NCI-H1092 (cell line): Measurements from ENCODE around the gene TRPM2.
A peak's percentile ranks its signal among the peaks of the same experiment; 100 is the strongest.
"Not testable (repeated sequence)": the region's sequence is repeated elsewhere in the genome, so short reads cannot be mapped to it uniquely, and the experiment has no call there.

Source experiments
- DNase-seq: peaks from one replicate; lab custom pipeline; 2025; lab: John Stamatoyannopoulos, UW

TRPM2 gene

DNA sequence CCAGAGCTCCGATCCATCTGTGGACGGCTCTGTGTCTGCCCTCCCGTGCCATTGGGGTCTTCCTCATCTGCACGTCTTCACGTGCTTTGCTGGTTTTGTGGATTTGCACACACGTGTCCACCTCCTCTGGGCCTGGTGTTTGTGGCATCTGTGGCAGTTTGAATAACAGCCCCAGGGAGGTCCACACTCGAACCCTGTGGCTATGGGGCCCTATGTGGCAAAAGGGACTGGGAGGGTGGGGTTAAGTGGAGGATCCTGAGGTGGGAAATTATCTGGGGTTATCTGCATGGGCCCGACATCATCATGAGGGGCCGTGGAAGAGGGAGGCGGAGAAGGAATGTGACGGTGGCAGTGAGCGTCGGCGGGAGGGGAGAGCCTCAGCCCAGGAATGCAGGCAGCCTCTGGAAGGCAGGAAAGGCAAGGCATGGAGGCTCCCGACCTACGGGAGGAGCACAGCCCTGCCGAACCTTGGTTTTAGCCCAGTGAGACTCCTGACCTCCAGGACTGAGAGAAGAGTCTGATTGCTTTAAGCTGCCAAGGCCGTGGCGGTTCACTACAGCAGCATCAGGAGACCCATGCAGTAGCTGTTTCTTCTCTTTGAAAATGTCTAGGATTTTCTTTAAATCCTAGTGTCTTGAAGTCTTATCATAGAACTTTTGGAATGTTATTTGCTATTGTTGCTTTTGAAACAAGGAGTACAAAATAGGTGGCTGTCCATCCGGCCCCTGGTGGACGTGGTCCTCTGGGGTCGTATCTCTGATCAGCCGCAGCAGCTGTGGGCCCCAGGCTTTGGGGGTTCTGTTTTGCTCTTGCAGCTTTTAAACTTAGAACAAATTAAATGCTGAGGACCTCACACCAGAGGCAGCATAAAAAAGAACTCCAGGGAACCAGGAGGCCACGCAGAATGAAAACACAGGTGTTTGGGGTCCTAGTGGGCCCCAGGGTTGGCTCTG lies 61.9 kb downstream of the TRPM2 start:
- no peak for DNase-seq

DNA sequence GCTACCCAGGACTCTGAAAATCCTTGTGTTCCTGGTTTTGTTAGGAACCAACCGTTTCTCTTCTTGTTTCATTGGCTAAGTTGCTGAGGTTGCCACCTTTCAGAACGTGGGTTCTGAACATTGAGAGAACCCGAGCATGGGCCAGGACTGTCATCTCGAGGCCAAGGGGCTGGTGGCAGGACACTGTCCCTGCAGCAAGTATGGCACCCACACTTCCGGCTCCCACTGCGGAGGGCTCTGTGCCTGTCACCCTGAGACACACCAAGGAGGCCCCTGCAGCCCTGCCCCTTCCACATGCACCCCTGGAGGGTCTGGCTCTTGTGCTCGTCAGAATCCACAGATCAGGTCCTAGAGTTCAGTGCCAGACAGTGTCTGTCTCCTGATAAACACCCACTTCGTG lies 62.8 kb downstream of the TRPM2 start:
- no peak for DNase-seq

DNA sequence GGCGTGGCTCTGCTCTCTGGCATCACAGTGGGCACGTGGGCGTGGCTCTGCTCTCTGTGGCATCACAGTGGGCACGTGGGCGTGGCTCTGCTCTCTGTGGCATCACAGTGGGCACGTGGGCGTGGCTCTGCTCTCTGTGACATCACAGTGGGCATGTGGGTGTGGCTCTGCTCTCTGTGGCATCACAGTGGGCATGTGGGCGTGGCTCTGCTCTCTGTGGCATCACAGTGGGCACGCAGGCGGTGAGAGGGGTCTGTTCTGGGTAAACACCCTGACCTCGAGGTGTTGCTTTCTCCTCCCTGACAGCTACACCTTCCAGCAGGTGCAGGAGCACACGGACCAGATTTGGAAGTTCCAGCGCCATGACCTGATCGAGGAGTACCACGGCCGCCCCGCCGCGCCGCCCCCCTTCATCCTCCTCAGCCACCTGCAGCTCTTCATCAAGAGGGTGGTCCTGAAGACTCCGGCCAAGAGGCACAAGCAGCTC lies 64.2 kb downstream of the TRPM2 start:
- DNase-seq: not testable (repeated sequence)

DNA sequence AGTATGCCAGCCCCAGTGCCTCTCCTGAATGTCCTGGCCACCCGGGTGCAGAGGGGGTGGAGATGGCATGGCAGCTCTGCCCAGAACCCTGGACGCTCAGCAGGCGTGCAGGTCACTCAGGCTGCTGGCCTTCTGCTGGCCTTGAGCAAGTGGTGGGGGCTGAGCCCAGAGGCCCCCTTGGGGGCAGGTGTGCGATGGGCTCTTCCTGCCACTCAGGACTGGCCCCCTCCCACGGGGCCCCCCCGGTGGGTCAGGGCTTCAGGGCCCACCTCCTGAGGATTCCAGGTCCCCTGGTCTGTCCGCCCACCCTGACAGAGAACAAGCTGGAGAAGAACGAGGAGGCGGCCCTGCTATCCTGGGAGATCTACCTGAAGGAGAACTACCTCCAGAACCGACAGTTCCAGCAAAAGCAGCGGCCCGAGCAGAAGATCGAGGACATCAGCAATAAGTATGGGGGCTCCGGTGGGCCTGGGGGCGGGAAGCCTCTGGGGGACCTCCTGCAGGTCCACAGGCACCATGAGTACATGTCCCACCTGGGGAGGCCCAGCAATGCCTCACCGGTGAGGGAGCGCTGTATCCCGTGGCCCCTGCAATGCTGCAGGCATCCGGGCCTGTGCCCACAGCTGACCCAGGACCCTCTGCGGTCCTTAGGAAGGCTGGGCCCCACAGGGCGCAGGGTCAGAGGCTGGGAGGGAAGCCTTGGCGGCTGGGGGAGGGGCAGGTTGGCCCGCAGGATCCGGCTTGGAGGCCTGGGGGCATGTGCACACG lies 64.9 kb downstream of the TRPM2 start:
- DNase-seq: no peak

DNA sequence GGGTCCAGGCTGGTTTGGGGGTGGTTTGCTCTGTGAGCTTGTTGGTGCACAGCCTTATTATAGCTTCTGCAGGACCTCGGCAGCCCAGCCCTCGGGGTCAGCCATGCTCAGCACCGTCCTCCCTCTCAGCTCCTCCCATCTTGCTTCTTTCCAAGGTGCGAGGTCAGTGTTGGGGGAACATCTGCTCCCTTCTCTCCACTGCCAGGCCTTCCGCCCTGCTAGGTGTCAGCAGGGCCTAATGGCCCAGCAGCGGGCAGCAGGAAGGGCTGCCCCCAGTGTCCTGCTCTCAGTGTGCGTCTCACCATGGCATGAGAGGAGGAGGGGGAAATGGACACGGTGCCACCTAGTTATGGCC lies 65.4 kb downstream of the TRPM2 start:
- DNase-seq: no peak

DNA sequence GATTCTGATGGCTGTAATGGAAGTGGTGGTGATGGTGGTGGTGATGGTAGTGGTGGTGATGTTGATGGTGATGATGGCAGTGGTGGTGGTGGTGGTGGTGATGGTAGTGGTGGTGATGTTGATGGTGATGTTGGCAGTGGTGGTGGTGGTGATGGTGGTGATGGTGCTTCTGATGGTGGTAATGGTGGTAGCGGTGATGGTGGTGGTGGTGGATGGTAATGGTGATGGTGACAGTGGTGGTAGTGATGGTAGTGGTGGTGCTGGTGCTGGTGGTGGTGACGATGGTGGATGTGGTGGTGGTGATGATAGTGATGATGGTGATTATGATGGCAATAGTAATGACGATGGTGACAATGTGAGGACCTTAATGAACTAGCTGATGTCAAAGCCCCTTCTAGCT lies 66.3 kb downstream of the TRPM2 start:
- no peak for DNase-seq

DNA sequence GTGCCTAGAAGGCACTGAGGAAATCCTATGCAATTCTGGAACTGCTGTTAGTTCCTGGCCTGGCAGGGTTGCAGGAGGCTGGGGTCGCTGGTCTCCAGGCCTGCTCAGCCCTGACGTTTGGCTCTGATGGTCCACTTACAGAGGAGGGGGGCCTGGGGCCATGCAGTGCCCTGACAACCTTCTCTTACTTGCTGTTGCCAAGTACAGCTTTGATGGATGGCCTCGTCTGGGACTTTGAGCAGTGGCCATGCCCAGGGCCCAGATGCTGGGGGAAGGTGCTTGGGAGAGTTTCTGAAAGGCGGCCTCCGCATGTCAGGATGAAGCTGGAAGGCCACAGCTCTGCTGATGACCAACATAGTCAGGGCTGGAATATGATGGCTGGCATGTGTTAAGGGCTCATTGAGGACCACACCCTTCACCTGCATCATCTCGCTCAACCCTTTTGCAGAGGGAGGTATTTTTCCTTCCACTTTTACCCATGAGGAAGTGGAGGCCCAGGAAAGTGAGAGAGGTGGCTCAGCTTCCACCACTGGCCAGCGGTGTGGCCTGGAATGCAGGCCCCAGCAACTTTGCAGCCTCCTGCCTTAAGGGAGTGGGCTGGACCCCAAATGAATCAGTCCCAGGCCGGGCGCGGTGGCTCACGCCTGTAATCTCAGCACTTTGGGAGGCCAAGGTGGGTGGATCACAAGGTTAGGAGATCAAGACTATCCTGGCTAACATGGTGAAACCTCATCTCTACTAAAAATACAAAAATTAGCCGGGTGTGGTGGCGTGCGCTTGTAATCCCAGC lies 67.2 kb downstream of the TRPM2 start:
- DNase-seq: no peak

DNA sequence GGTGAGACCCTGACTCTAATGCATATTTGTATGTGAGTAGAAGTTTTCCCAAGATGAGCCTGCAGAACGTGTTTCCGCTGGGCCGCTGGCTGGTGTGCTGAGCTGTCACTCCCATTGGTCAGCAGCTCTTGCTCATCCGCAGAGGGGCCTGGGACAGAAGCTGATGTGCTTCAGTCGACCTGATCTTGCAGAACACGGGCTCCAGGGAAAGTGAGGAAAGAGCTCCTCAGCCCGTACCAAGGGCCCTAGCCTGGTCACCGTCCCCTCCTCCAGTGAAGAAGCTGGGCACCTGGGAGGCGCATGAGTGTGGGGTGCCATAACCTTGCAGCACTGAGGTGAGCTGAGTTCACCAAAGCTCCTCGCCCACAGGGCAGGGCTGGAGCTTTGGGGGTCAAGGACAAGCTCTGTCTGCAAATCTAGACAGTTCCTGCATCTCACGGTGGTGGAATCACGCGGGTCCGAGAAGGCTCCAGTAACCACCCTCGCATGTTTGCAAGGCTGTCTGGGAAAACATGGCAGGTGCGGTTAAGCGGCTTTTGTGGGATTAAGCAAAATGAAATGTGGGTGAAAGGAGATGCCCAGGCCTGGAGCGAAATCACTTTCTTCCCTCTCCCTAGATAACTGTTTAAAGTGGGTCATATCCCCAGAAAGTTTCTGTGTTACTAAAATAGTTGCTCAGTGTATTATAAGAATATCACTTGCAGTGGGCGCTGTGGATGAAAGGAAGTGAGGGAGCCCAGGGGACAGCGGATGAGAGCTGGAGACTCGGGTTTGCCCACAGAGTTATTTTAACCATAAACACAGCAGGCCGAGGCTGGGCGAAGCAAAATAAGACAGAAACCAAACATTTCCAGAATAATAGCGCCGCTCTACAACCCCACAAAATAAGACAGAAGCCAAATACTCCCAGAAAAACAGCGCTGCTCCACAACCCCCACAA lies 68.8 kb downstream of the TRPM2 start:
- DNase-seq: no peak

DNA sequence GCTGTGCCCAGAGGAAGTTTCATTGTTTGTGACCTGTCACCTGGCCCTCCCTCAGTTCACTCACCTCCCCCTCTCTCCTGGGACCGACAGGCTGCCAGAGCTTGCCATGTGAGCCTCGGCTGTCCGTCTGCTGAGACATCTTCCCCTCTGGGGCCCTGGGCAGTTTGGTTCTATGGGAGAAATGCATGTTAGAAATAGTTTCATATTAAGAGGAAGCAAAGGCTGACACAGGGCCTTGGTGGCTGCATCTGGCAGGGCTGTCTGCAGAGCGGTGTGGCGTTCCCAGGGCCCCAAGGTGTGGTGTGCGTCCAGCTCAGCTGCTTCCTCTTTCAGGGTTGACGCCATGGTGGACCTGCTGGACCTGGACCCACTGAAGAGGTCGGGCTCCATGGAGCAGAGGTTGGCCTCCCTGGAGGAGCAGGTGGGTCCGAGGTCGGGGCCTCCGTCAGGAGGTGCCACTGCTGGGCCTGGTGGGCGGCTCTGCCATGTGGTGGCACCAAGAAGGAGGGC lies 69.9 kb downstream of the TRPM2 start:
- no peak for DNase-seq

DNA sequence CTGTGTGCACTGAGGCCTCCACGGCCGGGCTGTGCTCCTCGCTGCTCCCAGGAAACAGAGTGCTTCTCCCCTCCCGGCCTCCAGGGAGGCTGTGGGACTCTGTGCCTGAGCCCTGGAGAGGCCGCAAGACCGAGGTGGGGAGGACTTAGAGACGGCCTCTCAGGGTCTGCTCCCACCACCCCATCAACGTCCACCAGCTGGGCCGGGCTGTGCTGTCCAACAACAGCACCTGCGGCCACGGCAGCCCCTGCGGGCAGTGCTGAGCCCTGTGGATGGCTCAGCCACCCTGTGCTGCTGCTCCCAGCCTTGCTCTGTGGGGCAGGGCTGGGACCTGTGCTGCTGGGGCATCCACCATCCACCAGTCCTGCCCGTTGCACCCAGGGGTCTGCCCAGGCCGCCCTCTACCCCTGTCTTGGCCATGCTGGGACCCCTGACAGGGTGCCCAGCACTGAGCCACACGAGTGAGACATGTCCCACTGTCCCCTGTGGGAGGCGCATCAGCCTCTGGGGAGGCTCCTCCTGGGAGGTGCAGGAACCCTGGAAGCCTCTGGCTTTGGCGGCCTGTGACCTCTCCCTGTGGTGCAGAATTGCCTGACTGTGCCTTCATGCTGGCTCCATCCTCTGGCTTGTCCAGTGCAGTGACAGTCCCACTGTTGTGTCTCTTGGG lies 70.7 kb downstream of the TRPM2 start:
- DNase-seq: no peak

DNA sequence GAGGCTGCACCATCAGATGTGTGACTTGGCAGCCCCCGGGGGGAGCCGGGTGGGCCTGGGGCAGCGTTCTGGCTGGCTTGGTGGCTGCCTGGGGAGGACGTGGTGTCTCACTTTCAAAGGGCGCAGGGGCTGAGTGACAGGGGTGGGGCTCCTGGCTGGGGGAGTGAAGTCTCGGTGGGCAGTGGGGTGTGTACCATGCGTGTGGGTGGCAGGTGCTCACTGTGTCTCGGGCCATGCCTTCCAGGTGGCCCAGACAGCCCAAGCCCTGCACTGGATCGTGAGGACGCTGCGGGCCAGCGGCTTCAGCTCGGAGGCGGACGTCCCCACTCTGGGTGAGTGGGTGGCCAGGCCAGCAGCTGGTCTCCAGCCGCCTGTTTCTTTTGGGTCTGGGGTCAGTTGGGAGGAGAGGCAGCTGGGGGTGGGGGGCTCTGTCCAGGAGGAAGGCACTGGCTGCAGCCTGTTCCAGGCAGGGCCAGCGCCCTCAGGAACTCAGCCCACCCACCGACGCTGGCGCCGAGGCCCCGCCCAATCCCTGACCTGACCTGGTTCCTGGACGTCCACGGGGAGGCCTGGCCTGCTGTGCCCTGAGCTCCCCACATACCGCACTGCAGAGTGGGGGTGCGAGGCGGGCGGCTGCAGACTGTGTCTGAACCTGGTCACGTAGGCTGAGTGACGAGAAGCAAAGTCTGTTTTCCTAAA lies 71.3 kb downstream of the TRPM2 start:
- no peak for DNase-seq

DNA sequence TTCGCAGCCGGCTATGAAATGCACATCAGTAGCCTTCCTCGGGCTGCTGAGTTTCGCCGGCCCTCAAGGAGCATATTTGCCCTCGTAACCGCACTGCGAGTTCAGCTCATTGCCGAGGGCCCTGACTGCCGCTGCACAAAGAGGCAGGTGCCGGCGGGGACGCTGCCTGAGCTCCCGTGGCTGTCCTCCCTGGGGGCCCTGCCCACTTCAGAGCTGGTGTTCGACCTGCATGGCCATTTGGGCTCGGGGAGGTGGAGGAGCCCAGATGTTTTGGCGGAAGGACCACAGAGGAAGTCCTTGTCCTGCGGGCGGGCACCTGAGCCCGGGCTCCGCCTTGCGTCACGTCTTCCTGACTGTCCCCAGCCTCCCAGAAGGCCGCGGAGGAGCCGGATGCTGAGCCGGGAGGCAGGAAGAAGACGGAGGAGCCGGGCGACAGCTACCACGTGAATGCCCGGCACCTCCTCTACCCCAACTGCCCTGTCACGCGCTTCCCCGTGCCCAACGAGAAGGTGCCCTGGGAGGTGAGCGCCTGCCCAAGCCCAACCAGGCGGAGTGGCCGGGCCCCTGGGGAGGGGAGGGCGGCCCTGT lies 72.0 kb downstream of the TRPM2 start:
- DNase-seq: no peak

DNA sequence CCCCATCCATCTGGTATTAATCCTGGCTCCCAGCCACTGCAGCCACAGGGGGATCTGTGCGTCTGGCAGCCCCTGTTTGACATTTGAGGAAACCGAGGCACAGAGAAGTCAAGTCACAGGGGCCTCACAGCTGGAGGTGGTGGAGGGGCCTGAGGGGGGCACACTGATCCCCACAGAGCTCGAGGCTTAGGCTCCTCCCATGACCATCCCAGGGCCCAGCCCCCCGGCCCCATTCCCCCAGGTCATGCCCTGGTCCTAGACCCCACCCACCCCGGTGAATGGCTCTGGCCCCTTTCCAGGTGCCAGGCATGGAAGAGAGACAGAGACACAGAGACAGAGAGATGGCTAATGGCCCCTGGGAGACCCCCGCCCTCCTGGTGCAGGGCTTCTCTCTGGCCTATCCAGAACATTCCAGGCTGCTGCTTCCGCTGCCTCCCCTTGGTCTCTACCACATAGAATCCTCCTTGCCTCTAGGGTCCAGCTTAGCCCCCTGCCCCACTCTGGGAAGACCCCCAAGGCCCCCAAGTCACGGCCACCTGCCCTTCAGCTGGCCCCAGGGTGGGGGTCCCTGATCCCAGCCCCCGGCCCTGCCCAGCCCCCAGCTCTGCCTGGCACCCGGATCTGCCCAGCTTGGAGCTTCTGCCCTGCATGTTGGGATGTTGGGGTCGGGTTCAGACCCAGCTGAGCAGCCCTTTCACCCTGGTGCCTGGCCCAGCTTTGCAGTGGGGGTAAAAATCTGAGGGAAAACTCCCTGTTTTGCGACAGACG lies 72.7 kb downstream of the TRPM2 start:
- no peak for DNase-seq

DNA sequence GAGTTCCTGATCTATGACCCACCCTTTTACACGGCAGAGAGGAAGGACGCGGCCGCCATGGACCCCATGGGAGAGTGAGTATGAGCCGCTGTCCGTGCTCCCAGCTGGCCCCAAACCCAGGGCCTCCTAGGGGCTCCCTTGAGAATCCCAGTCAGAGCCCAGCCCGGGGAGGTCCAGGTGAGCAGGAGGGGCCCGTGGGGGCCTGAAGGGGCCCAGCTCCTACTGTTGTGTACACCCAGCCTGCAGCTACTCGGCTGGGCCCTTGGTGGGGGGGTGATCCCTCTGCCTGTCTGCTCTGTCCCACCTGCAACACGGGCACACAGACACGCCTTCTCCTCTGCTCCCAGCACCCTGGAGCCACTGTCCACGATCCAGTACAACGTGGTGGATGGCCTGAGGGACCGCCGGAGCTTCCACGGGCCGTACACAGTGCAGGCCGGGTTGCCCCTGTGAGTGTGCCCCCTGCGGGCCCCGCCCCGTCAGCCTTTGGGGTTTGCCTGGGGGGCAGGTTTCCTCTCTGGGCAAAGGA lies 73.3 kb downstream of the TRPM2 start:
- no peak for DNase-seq

DNA sequence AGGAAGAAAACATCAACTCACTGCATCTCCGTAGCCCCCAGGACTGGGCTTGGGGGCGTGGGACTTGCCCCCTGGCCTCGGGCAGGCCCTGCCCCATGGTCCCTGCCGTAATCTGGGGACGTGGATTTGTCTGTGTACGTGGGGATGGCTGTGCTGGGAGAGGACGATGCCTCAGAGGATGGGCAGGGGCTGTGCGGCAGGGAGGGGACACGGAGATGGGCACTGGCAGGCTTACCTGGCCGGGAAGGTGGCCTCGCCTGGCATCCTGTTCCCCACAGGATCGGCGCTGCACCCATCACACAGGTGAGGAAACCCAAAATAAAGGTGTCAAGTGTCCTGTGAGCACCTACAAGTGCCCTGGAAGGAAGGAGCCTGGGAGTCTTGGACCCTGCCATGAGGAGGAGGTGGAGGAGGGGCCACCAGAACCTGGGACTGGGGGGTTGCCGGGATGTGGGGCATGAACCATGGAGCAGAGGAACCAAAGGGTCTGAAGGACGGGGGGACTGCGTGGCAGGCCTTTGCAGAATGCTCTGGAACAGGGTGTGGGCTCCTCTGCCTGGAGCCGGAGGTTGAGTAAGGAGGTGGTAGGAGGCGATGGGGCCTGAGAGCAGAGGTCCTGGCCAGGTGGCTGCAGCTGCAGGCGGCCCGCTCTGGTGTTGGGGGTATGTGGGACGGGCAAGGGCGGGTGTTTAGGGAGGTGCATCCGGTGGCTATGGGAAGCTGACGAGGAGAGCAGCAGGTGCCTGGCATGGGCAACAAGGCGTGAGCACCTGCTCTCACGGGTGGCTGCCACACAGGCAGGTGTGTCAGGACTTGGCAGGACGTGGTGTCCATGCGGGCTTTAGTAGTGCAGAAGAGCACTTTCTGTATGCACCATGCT lies 74.1 kb downstream of the TRPM2 start:
- peak; percentile 47 for DNase-seq

DNA sequence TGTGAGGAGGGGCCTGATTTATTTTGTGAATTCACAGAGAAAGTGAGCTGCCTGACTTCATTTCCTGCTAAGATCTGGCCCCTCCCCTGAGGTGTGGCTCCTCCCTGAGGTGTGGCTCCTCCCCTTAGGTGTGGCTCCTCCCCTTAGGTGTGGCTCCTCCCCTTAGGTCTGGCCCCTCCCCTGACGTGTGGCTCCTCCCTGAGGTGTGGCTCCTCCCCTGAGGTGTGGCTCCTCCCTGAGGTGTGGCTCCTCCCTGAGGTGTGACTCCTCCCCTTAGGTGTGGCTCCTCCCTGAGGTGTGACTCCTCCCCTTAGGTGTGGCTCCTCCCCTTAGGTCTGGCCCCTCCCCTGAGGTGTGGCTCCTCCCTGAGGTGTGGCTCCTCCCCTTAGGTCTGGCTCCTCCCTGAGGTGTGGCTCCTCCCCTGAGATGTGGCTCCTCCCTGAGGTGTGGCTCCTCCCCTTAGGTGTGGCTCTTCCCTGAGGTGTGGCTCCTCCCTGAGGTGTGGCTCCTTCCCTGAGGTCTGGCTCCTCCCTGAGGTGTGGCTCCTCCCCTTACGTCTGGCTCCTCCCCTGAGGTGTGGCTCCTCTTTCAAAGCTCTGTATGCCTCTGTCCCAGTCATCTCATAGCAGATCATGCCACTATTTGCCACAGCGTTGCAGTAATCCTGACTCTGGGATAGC lies 75.0 kb downstream of the TRPM2 start:
- no peak for DNase-seq

DNA sequence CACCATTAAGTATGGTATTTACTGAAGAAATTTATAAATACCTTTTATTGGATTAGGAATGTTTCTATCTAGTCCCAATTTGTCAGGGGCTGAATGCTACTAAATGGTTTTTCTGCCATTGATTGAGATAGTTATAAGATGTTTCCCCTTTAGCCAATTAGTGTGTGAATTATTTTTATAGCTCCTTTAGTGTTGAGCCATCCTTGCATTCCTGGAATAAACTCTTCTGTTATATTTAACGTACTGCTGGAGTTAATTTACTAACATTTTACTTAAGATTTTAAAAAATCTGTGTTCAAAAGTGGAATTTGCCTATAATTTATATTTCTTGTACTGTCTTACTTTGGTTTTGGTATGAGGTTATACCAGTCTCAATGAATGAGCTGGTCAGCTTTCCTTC lies 76.5 kb downstream of the TRPM2 start:
- DNase-seq: no peak
